Neural progenitor cell (in vitro differentiated cells): ENCODE measurements around the gene BTN2A1.
"Not testable (repeated sequence)": the region's sequence is repeated elsewhere in the genome, so short reads cannot be mapped to it uniquely, and the experiment has no call there.

Experiments used
- CTCF ChIP-seq: fragments of 200-600 bp; sonication (generic); IDR thresholded peaks from 2 replicates; pipeline ENCODE4 v1.5.1; 2017; ENCODE audit warnings: antibody characterized with exemption, mild to moderate bottlenecking
- EZH2 ChIP-seq: fragments of 200-600 bp; sonication (generic); IDR thresholded peaks from 2 replicates; pipeline ENCODE4 v1.6.1; 2017; ENCODE audit warnings: antibody characterized with exemption, mild to moderate bottlenecking, moderate library complexity

GRCh38 chr6:26511033-26511432, 53.3 kb downstream of the BTN2A1 start:
- TF ChIP-seq CTCF, EZH2: not testable (repeated sequence)
